IMR-90 (cell line): ENCODE data around the gene MACC1. TPM values are rescaled to one million over a fixed set of nuclear protein-coding genes. Genes with fewer than 3 reads are reported as not detected.

ENCODE experiments used
- ATAC-seq: fragments of 200-7000 bp; cut with Tn5 transposase; 2 replicates; pipeline ENCODE4 v1.9.1; 2020; ENCODE audit warnings: low read depth, mild to moderate bottlenecking, moderate library complexity
- BruUV-seq: library from RNA; stranded (reverse); fragments of 400-500 nt; replicated peaks from 2 replicates; lab custom pipeline; 2021; lab: Mats Ljungman, UMichigan
- CTCF ChIA-PET: fragments of 300-600 bp; formaldehyde crosslinking; extraction: SDS; loops from one replicate; lab custom pipeline; 2021; ENCODE audit warnings: antibody characterized with exemption; lab: Yijun Ruan, JAX
- POLR2A ChIA-PET: fragments of 300-600 bp; sonication (Branson Sonifier 250); formaldehyde crosslinking; loops from one replicate; lab custom pipeline; 2022; ENCODE audit warnings: antibody characterized with exemption; ENCODE audit not compliant: unreplicated experiment; lab: Charles Lee
- DNase-seq: peaks from one replicate; pipeline ENCODE4 v3.0.0; 2013
- H2AFZ ChIP-seq: replicated peaks from 2 replicates; pipeline ENCODE3; 2013; ENCODE audit warnings: low read length, mild to moderate bottlenecking; ENCODE audit not compliant: poor library complexity
- H2AK5ac ChIP-seq: 2 replicates; pipeline ENCODE4 v1.6.1; 2013; ENCODE audit warnings: low read depth, low read length, inconsistent platforms
- H2AK9ac ChIP-seq: replicated peaks from 2 replicates; pipeline ENCODE3; 2013; ENCODE audit warnings: mild to moderate bottlenecking, low read depth, low read length, moderate library complexity; ENCODE audit not compliant: poor library complexity
- H2BK120ac ChIP-seq: 2 replicates; pipeline ENCODE4 v1.6.1; 2013; ENCODE audit warnings: low read depth, low read length, inconsistent platforms
- H2BK15ac ChIP-seq: 3 replicates; pipeline ENCODE4 v1.6.1; 2013; ENCODE audit warnings: low read depth, low read length, inconsistent platforms
- H2BK20ac ChIP-seq: 2 replicates; pipeline ENCODE4 v1.6.1; 2013; ENCODE audit warnings: low read depth, mild to moderate bottlenecking, inconsistent platforms, low read length, moderate library complexity
- H2BK5ac ChIP-seq: 2 replicates; pipeline ENCODE4 v1.6.1; 2013; ENCODE audit warnings: mild to moderate bottlenecking, low read depth, low read length, inconsistent platforms; ENCODE audit not compliant: poor library complexity, severe bottlenecking
- H3K14ac ChIP-seq: replicated peaks from 2 replicates; pipeline ENCODE4 v1.6.1; 2013; ENCODE audit warnings: low read depth, low read length, inconsistent platforms
- H3K18ac ChIP-seq: 2 replicates; pipeline ENCODE4 v1.6.1; 2013; ENCODE audit warnings: low read depth, low read length, control low read depth
- H3K23ac ChIP-seq: 2 replicates; pipeline ENCODE4 v1.6.1; 2013; ENCODE audit warnings: low read depth, low read length, inconsistent platforms
- H3K27ac ChIP-seq: 2 replicates; pipeline ENCODE4 v1.5.1; 2013; ENCODE audit warnings: mild to moderate bottlenecking, control low read depth, low read length; ENCODE audit not compliant: insufficient read depth
- H3K27me3 ChIP-seq: 2 replicates; pipeline ENCODE4 v1.6.1; 2013; ENCODE audit warnings: low read length; ENCODE audit not compliant: control insufficient read depth, insufficient read depth
- H3K36me3 ChIP-seq: 2 replicates; pipeline ENCODE4 v1.6.1; 2013; ENCODE audit warnings: low read length, mixed read lengths; ENCODE audit not compliant: control insufficient read depth, insufficient read depth
- H3K4ac ChIP-seq: 2 replicates; pipeline ENCODE4 v1.6.1; 2013; ENCODE audit warnings: low read depth, low read length, inconsistent platforms
- H3K4me1 ChIP-seq: 2 replicates; pipeline ENCODE4 v1.6.1; 2013; ENCODE audit warnings: low read length, mixed read lengths; ENCODE audit not compliant: control insufficient read depth, insufficient read depth
- H3K4me2 ChIP-seq: 2 replicates; pipeline ENCODE4 v1.6.1; 2013; ENCODE audit warnings: low read depth, mild to moderate bottlenecking, control low read depth, low read length, moderate library complexity
- H3K4me3 ChIP-seq: 2 replicates; pipeline ENCODE4 v1.5.1; 2013; ENCODE audit warnings: low read depth, mild to moderate bottlenecking, control low read depth, low read length, moderate library complexity; ENCODE audit not compliant: insufficient read depth
- H3K56ac ChIP-seq: 2 replicates; pipeline ENCODE4 v1.6.1; 2013; ENCODE audit warnings: low read length, inconsistent platforms; ENCODE audit not compliant: insufficient read depth; ENCODE audit errors: extremely low read depth
- H3K79me1 ChIP-seq, 2 experiments: 2 replicates each; pipeline ENCODE4 v1.6.1; 2013; ENCODE audit warnings: low read length in 2 of 2, inconsistent platforms in 1 of 2, low read depth in 1 of 2
- H3K9ac ChIP-seq: 2 replicates; pipeline ENCODE4 v1.6.1; 2013; ENCODE audit warnings: low read depth, low read length, control low read depth
- H3K9me1 ChIP-seq: 2 replicates; pipeline ENCODE4 v1.6.1; 2013; ENCODE audit warnings: low read length, inconsistent platforms; ENCODE audit not compliant: insufficient read depth
- H3K9me3 ChIP-seq: 2 replicates; pipeline ENCODE4 v1.6.1; 2013; ENCODE audit warnings: low read length; ENCODE audit not compliant: control insufficient read depth, insufficient read depth
- H4K20me1 ChIP-seq: 2 replicates; pipeline ENCODE4 v1.6.1; 2013; ENCODE audit warnings: low read length, inconsistent platforms; ENCODE audit not compliant: insufficient read depth
- H4K5ac ChIP-seq: 2 replicates; pipeline ENCODE4 v1.6.1; 2013; ENCODE audit warnings: mild to moderate bottlenecking, low read depth, low read length, control low read depth
- H4K8ac ChIP-seq, 2 experiments: 2 replicates each; pipeline ENCODE4 v1.6.1; 2013; ENCODE audit warnings: low read depth in 2 of 2, low read length in 2 of 2, control low read depth in 1 of 2, inconsistent platforms in 1 of 2
- H4K91ac ChIP-seq: 2 replicates; pipeline ENCODE4 v1.6.1; 2013; ENCODE audit warnings: low read depth, low read length, inconsistent platforms; ENCODE audit not compliant: insufficient read depth
- BHLHE40 ChIP-seq: fragments of 150-350 bp; IDR thresholded peaks from 2 replicates; pipeline ENCODE4 v1.6.1; 2016; ENCODE audit warnings: mild to moderate bottlenecking, low read depth, low read length
- CEBPB ChIP-seq: IDR thresholded peaks from 2 replicates; pipeline ENCODE4 v1.6.1; 2012; ENCODE audit warnings: low read depth, low read length, improper control_type of control experiment
- CHD1 ChIP-seq: IDR thresholded peaks from 2 replicates; pipeline ENCODE4 v1.6.1; 2012; ENCODE audit warnings: low read depth, low read length, improper control_type of control experiment
- CTCF ChIP-seq: conservative IDR thresholded peaks from 2 replicates; pipeline ENCODE4 v1.5.1; 2012; ENCODE audit warnings: mild to moderate bottlenecking, low read depth, low read length, improper control_type of control experiment
- ELK1 ChIP-seq: fragments of 150-350 bp; IDR thresholded peaks from 2 replicates; pipeline ENCODE4 v1.6.1; 2016; ENCODE audit warnings: low read depth, mild to moderate bottlenecking, low read length, moderate library complexity, borderline replicate concordance
- FOS ChIP-seq: fragments of 150-350 bp; IDR thresholded peaks from 2 replicates; pipeline ENCODE4 v1.6.1; 2016; ENCODE audit warnings: low read depth, low read length
- MAFK ChIP-seq: IDR thresholded peaks from 2 replicates; pipeline ENCODE4 v1.6.1; 2012; ENCODE audit warnings: low read depth, low read length, improper control_type of control experiment
- MAZ ChIP-seq: IDR thresholded peaks from 2 replicates; pipeline ENCODE4 v1.6.1; 2012; ENCODE audit warnings: low read depth, mild to moderate bottlenecking, low read length, improper control_type of control experiment, moderate library complexity, borderline replicate concordance
- MXI1 ChIP-seq: IDR thresholded peaks from 2 replicates; pipeline ENCODE4 v1.6.1; 2012; ENCODE audit warnings: low read depth, mild to moderate bottlenecking, low read length, moderate library complexity, borderline replicate concordance
- NFE2L2 ChIP-seq: fragments of 150-350 bp; IDR thresholded peaks from 2 replicates; pipeline ENCODE4 v1.6.1; 2016; ENCODE audit warnings: low read depth, mild to moderate bottlenecking, low read length
- POLR2A ChIP-seq: IDR thresholded peaks from 2 replicates; pipeline ENCODE4 v1.6.1; 2012; ENCODE audit warnings: mild to moderate bottlenecking, low read depth, low read length
- RAD21 ChIP-seq: IDR thresholded peaks from 2 replicates; pipeline ENCODE4 v1.6.1; 2012; ENCODE audit warnings: low read length, improper control_type of control experiment
- RCOR1 ChIP-seq: IDR thresholded peaks from 2 replicates; pipeline ENCODE4 v1.6.1; 2012; ENCODE audit warnings: mild to moderate bottlenecking, low read length, improper control_type of control experiment; ENCODE audit not compliant: insufficient replicate concordance
- RFX5 ChIP-seq: IDR thresholded peaks from 2 replicates; pipeline ENCODE4 v1.8.0; 2012; ENCODE audit warnings: low read depth, mild to moderate bottlenecking, low read length, moderate library complexity
- SMC3 ChIP-seq: fragments of 150-350 bp; IDR thresholded peaks from 2 replicates; pipeline ENCODE4 v1.6.1; 2016; ENCODE audit warnings: low read depth, mild to moderate bottlenecking, antibody characterized with exemption, low read length, moderate library complexity
- USF2 ChIP-seq: fragments of 150-350 bp; IDR thresholded peaks from 2 replicates; pipeline ENCODE4 v1.6.1; 2017; ENCODE audit warnings: mild to moderate bottlenecking, antibody characterized with exemption, low read length, low read depth
- WGBS, 2 experiments: methylation state at CpG; one replicate each; pipeline versions ENCODE4 v1.1.5 to v1.1.7; 2013; ENCODE audit warnings: missing lambda C conversion rate in 2 of 2; ENCODE audit not compliant: insufficient read length in 1 of 2; ENCODE audit errors: extremely low coverage in 2 of 2; 5-methylcytosine and 5-hydroxymethylcytosine counted together
- dilution Hi-C: fragments of 300-500 bp; cut with HindIII; formaldehyde crosslinking; loops from one replicate; pipeline ENCODE4 v1.14.3; 2018; ENCODE audit warnings: low sequenced_read_pairs; ENCODE audit not compliant: unreplicated experiment
- in situ Hi-C: fragments of 300-500 bp; cut with MboI; formaldehyde crosslinking; loops from 3 replicates; pipeline ENCODE4 v1.14.3; 2019; ENCODE audit warnings: low sequenced_read_pairs, inconsistent platforms, mixed read lengths
- intact Hi-C: fragments of 100-400 bp; cut with micrococcal nuclease; formaldehyde crosslinking; loops from 2 replicates; pipeline ENCODE4 v1.10.0; 2022
- polyA plus RNA-seq, 3 experiments: library from polyadenylated mRNA; depleted of rRNA; stranded (reverse); fragments of >200 nt; gene quantifications; 2 replicates each; pipeline ENCODE4 v1.2.3, GENCODE V29; 2012; ENCODE audit warnings: low replicate concordance in 1 of 3
- total RNA-seq: library from RNA; depleted of rRNA; stranded (reverse); fragments of >200 nt; gene quantifications from 2 replicates; pipeline ENCODE4 v1.2.3, GENCODE V29; 2012

The MACC1 gene
- total and polyA plus RNA-seq, 2 of the 4 experiments (the other 2 are of a cell fraction): under 0.01 TPM; not detected in 1

- H3K9me1 ChIP-seq: no peaks in the 10 kb centered on the region
- DNase-seq (no peak), ATAC-seq (no peak)
- H4K20me1 ChIP-seq: no peaks in the 10 kb centered on the region
- dilution Hi-C loops (no loop called here), in situ Hi-C loops (no loop called here), intact Hi-C loops (no loop called here)
- no peak overlapping the region for H3K27ac ChIP-seq
- no peak overlapping the region for H3K9ac ChIP-seq
- H4K8ac ChIP-seq: no peak overlapping the region
- H3K4me1 ChIP-seq: peaks cover under 1% of the 10 kb centered on the region; the same call in 1 of the 2 replicates
- H2BK15ac ChIP-seq: no peak overlapping the region
- no peak overlapping the region for H4K91ac ChIP-seq
- CTCF ChIA-PET: no interaction called here
- no peak overlapping the region for H3K14ac ChIP-seq
- H3K9me3 ChIP-seq: no peaks in the 10 kb centered on the region
- H2AK5ac ChIP-seq: no peak overlapping the region
- no peak overlapping the region for H2BK20ac ChIP-seq
- no peak overlapping the region for H3K4me2 ChIP-seq
- no peak overlapping the region; the same call in 1 of the 2 replicates for H3K18ac ChIP-seq
- BruUV-seq: no TSS peak
- no peak for TF ChIP-seq SMC3
- TF ChIP-seq MAZ: no peak
- TF ChIP-seq RCOR1: no peak
- no peak for TF ChIP-seq MAFK
- no peak for TF ChIP-seq USF2
- TF ChIP-seq POLR2A: no peak
- no peak for TF ChIP-seq CHD1
- TF ChIP-seq ELK1: no peak
- no peak for TF ChIP-seq FOS
- no peak for TF ChIP-seq MXI1
- no peak for TF ChIP-seq RFX5
- no peak for TF ChIP-seq NFE2L2
- no peak for TF ChIP-seq RAD21
- TF ChIP-seq BHLHE40: no peak
- TF ChIP-seq CTCF: no peak
- TF ChIP-seq CEBPB: no peak
- no peak overlapping the region for H3K4me3 ChIP-seq
- no peak overlapping the region for H2BK5ac ChIP-seq
- no peak overlapping the region for H3K4ac ChIP-seq
- H2AK9ac ChIP-seq: no peak overlapping the region
- POLR2A ChIA-PET: no interaction called here
- H3K27me3 ChIP-seq: no peaks in the 10 kb centered on the region
- H3K36me3 ChIP-seq: no peaks in the 10 kb centered on the region
- H3K23ac ChIP-seq: no peak overlapping the region
- peak overlapping the region; percentile 62; the same call in 1 of the 2 replicates for H4K5ac ChIP-seq
- 80% methylated on average over 1 of the region's 3 CpGs; no CpG with 5 or more reads in 1 of the 2 experiments for WGBS, 2 experiments
- no peak overlapping the region for H2BK120ac ChIP-seq
- no peak overlapping the region for H2AFZ ChIP-seq
- no peak overlapping the region for H3K56ac ChIP-seq
- H3K79me1 ChIP-seq: no peaks in the 10 kb centered on the region
Observed at GRCh38 chr7:20229081-20229480, 11.9 kb upstream of the MACC1 start.
